Ramos (cell line): Measurements from ENCODE around the gene HUWE1.
"Not testable (repeated sequence)": the region's sequence is repeated elsewhere in the genome, so short reads cannot be mapped to it uniquely, and the experiment has no call there.

ENCODE experiments used
- in situ Hi-C: fragments of 300-500 bp; cut with MboI; formaldehyde crosslinking; loops from one replicate; pipeline ENCODE4 v1.14.3; 2022; ENCODE audit warnings: low sequenced_read_pairs; ENCODE audit not compliant: unreplicated experiment

The HUWE1 gene

GRCh38 chrX:53531255-53531966 is 155.1 kb downstream of the HUWE1 start:
- in situ Hi-C loops, result not testable (repeated sequence)

DNA sequence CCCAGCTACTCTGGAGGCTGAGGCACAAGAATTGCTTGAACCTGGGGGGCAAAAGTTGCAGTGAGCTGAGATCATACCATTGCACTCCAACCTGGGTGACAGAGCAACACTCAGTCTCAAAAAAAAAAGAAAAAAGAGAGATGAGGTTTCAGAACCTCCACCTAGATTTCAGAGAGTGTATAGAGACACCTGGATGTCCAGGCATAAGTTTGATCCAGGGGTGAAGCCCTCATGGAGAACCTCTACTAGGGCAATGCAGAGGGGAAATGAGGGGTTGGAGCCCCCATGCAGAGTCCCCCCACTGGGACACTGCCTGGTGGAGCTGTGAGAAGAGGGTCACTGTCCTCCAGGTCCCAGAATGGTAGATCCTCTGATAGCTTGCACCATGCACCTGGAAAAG is 159.5 kb downstream of the HUWE1 start:
- in situ Hi-C loops, result no loop called here

- in situ Hi-C loops, result no loop called here
Observed at GRCh38 chrX:53511322-53511721, 175.2 kb downstream of the HUWE1 start.

DNA sequence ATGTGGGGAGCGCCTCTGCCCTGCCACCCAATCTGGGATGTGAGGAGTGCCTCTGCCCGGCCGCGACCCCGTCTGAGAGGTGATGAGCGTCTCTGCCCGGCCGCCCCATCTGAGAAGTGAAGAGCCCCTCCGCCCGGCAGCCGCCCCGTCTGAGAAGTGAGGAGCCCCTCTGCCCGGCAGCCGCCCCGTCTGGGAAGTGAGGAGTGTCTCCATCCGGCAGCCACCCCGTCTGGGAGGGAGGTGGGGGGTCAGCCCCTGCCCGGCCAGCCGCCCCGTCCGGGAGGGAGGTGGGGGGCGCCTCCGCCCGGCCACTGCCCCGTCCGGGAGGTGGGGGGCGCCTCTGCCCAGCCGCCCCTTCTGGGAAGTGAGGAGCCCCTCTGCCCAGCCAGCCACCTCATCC is 182.5 kb downstream of the HUWE1 start:
- in situ Hi-C loops, result not testable (repeated sequence)

DNA sequence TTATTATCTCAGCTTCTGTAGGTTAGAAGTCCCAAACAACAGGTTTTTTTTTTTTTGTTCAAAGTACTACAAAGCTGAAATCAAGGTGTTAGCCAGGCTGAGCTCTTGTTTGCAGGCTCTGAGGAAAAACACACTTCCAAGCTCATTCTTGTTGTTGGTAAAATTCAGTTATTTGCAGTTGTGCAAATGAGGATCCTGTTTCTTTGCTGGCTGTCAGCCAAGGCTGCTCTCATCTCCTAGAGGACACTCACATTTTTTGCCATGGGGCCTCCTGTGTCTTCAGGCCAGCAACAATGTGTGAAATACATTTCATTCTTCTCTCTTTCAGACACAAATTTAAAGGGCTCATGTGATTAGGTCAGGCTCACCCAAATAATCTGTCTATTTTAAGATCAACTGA is 192.1 kb downstream of the HUWE1 start:
- in situ Hi-C loops, result no loop called here

DNA sequence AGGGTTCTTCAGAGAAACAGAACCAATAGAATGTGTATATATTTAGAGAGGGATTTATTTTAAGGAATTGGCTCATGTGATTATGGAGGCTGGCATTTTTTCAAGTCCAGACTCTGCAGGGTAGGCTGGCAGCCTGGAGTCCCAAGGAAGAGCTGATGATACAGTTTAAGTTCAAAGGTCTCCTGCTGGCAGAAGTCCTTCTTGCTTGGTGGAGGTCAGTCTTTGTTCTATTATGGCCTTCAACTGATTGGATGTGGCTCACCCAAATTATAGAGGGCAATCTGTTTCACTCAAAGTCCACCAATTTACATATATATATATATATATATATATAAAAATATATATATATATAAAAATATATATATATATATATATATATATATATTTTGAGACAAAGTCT is 200.2 kb downstream of the HUWE1 start:
- in situ Hi-C loops, result loop anchor here (10.0 kb wide), 1 partner anchor 171 kb away; no protein-coding TSS in a partner anchor

DNA sequence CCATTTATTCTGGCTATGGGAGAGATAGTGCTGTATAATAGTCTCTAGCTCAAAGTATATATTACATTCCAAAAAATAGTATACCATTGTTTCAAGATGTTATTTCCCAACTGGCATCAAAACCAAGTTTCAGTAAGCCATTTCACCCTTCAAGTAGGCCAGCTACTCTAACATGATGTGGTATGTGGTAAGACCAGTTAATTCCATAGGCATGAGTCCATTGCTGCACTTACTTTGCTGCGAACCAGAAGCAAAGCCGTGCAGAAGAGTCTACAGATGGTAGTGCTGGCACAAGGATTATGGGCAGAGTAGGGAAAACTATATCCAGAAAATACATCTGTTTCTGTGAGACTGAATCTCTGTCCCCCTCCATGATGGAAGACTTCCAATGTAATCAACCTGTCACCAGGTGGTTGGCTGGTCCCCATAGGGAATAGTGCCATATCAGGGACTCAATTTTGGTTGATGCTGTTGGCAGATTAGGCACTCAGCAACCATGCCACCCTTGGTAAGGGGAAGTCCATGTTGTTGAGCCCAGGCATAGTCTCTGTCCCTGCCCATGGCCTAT is 202.6 kb downstream of the HUWE1 start:
- in situ Hi-C loops, result loop anchor here (10.0 kb wide), 1 partner anchor 169 kb away; no protein-coding TSS in a partner anchor

DNA sequence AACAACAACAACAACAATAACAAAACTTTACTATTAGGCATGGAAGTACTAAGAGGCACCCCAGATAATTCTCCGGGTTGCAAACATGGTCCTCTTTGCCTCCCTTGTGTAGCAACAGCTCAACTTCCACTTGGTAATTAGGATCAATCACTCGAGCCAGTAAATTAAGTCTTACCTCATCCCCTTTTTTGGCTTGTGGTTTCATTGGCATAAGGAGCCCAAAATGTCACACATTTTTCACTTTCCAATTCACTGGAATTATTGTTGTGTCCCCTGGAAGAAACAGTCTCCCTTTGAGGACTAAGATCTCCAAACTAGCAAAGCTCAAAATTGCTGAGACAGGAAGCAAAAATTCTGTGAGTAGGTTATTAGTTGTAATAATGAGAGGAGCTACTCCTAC is 203.1 kb downstream of the HUWE1 start:
- in situ Hi-C loops, result loop anchor here (10.0 kb wide), 1 partner anchor 169 kb away; no protein-coding TSS in a partner anchor
